Adrenal gland (tissue), 5 donors: Measurements from ENCODE around the gene TEDC2.

Experiments used
- CTCF ChIP-seq, 6 experiments: fragments of 450-650 bp in 4 of 6; fragments of 200-600 bp in 2 of 6; sonication (generic) in 1 of 6; IDR thresholded peaks; 1 replicate in 5 of 6; 2 replicates in 1 of 6; pipeline versions ENCODE4 v1.5.1 to v1.8.0; 2016 to 2021; ENCODE audit warnings: antibody characterized with exemption in 6 of 6, mild to moderate bottlenecking in 2 of 6, moderate library complexity in 1 of 6
- POLR2A ChIP-seq, 2 donors: fragments of 450-650 bp; IDR thresholded peaks; one replicate each; pipeline ENCODE4 v1.6.1; 2017; ENCODE audit warnings: antibody characterized with exemption in 2 of 2, mild to moderate bottlenecking in 2 of 2, moderate library complexity in 1 of 2
- donor health status: DM: no; HTN: no; CAD: no.

GRCh38 chr16:2497116-2497630 lies 37.3 kb downstream of the TEDC2 start:
- no peak for TF ChIP-seq CTCF (IDR thresholded peaks at IDR 0.05)
- TF ChIP-seq POLR2A (IDR thresholded peaks at IDR 0.05), result no peak
